Measurements from ENCODE around the gene NFATC2. TPM values are rescaled to one million over a fixed set of nuclear protein-coding genes. Genes with fewer than 3 reads are reported as not detected.

The NFATC2 gene
- total and polyA plus RNA-seq, 2 of the 8 experiments (the other 6 are each of a cell fraction or from before 2014, with no cell fraction given) = 0.27 to 0.91 TPM

GRCh38 chr20:51383891-51384510, 158.5 kb downstream of the NFATC2 start:
- Histone ChIP-seq H2BK120ac (replicated peaks; ENCODE audit: low read depth, low read length) (no peak overlapping the region), H3K27me3 (replicated peaks in 1 of 4; ENCODE audit: control insufficient read depth in 3 of 4, extremely low read depth in 1 of 4, insufficient read depth in 3 of 4, low read length in 3 of 4) (no peaks in the 10 kb centered on the region; a peak in 1 of 7 replicates), H4K5ac (ENCODE audit: insufficient read length, low read depth, low read length) (no peak overlapping the region), H3K79me1 (ENCODE audit: low read depth, low read length) (no peaks in the 10 kb centered on the region), H3K4me2 (ENCODE audit: insufficient read depth in 1 of 2, low read depth in 2 of 2, low read length in 2 of 2) (no peak overlapping the region), H3K23me2 (ENCODE audit: low read depth, low read length) (no peaks in the 10 kb centered on the region), H4K8ac (ENCODE audit: extremely low read depth, insufficient read depth, low read length) (no peak overlapping the region), H3K18ac (ENCODE audit: extremely low read depth, low read length) (no peak overlapping the region), H2AFZ (ENCODE audit: low read length) (no peak overlapping the region), H3K27ac (ENCODE audit: low read depth, low read length) (no peak overlapping the region), H3K9ac (replicated peaks in 1 of 4; ENCODE audit: extremely low read depth in 1 of 4, low read depth in 3 of 4, low read length in 3 of 4) (no peak overlapping the region), H3K56ac (replicated peaks; ENCODE audit: insufficient read length, low read depth, low read length) (no peak overlapping the region), H2BK15ac (ENCODE audit: low read length) (no peak overlapping the region), H3K79me2 (ENCODE audit: control insufficient read depth in 1 of 2, insufficient read depth in 2 of 2, low read length in 2 of 2) (no peaks in the 10 kb centered on the region), H3K14ac (ENCODE audit: insufficient read length) (no peak overlapping the region), H3K4ac (replicated peaks; ENCODE audit: insufficient read length, low read depth, low read length) (no peak overlapping the region), H2BK20ac (ENCODE audit: low read length) (no peak overlapping the region), H2AK5ac (ENCODE audit: low read depth, low read length) (peak overlapping the region; percentile 28; the same call in 1 of the 2 replicates), H3K4me1 (replicated peaks in 1 of 4; ENCODE audit: control insufficient read depth in 3 of 4, insufficient read depth in 4 of 4, low read length in 3 of 4) (peaks cover 2 to 13% (median 7%) of the 10 kb centered on the region in 4 experiments; a peak in 6 of 7 replicates), H3K23ac (ENCODE audit: insufficient read length) (no peak overlapping the region), H3K9me3 (ENCODE audit: insufficient read depth in 2 of 2, low read depth in 1 of 2, low read length in 1 of 2) (no peaks in the 10 kb centered on the region), H4K91ac (replicated peaks; ENCODE audit: insufficient read length, low read length) (no peak overlapping the region), H2BK5ac (ENCODE audit: low read depth, low read length) (no peak overlapping the region), H4K20me1 (replicated peaks in 1 of 2; ENCODE audit: control insufficient read depth in 1 of 2, insufficient read depth in 2 of 2, low read length in 2 of 2) (no peaks in the 10 kb centered on the region), H3K36me3 (ENCODE audit: control insufficient read depth in 2 of 4, insufficient read depth in 4 of 4, low read length in 3 of 4) (no peaks in the 10 kb centered on the region), H3K4me3 (ENCODE audit: extremely low read depth in 1 of 4, insufficient read depth in 2 of 4, low read depth in 3 of 4, low read length in 4 of 4) (no peak overlapping the region), H2BK12ac (ENCODE audit: low read depth, low read length) (0 out of 2 replicates have a peak overlapping the region, but pooled peaks have one; percentile 17)
- DNase-seq (ENCODE audit: low read depth in 1 of 2, low spot score in 2 of 2) = no peak
- ChIA-PET CTCF (ENCODE audit: partially characterized antibody) (interaction anchor here (1.1 to 2.7 kb wide), 5 partner anchors 9 to 160 kb away, joined by 3 to 18 read pairs (median 4); no protein-coding TSS in a partner anchor), POLR2A (ENCODE audit: partially characterized antibody) (no interaction called here)
- WGBS, 2 experiments (ENCODE audit: extremely low coverage in 1 of 2, insufficient coverage in 1 of 2, insufficient read length in 1 of 2, insufficient replicate concordance in 2 of 2, low coverage in 1 of 2, low lambda C conversion rate in 2 of 2, missing lambda C conversion rate in 1 of 2) = 91% methylated on average over 11 of the region's 11 CpGs; no CpG with 5 or more reads in 1 of the 2 experiments
- FAIRE-seq = no peak
- no peak for TF ChIP-seq SRF (IDR thresholded peaks at IDR 0.05; ENCODE audit: low read depth, low read length)
- TF ChIP-seq BCL11A (IDR thresholded peaks at IDR 0.05; ENCODE audit: low read depth in 2 of 2, low read length in 2 of 2) = no peak
- no peak for TF ChIP-seq RFX5 (IDR thresholded peaks at IDR 0.05; ENCODE audit: borderline replicate concordance, low read depth, low read length)
- no peak for TF ChIP-seq POU5F1 (IDR thresholded peaks at IDR 0.05; ENCODE audit: low read depth, low read length)
- no peak for TF ChIP-seq KDM4A (IDR thresholded peaks at IDR 0.05; ENCODE audit: low read depth, low read length, severe bottlenecking)
- no peak for TF ChIP-seq GABPA (IDR thresholded peaks at IDR 0.05; ENCODE audit: borderline replicate concordance, insufficient read depth, low read length)
- no peak for TF ChIP-seq SP1 (IDR thresholded peaks at IDR 0.05; ENCODE audit: low read depth, low read length)
- TF ChIP-seq, protein P1, sequence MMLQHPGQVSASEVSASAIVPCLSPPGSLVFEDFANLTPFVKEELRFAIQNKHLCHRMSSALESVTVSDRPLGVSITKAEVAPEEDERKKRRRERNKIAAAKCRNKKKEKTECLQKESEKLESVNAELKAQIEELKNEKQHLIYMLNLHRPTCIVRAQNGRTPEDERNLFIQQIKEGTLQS (IDR thresholded peaks at IDR 0.05; ENCODE audit: insufficient read depth, low read depth, low read length) = no peak
- no peak for TF ChIP-seq SUZ12 (IDR thresholded peaks at IDR 0.05; ENCODE audit: low read length)
- no peak for TF ChIP-seq POLR2A (IDR thresholded peaks at IDR 0.05; ENCODE audit: control extremely low read depth in 1 of 2, low read depth in 2 of 2, low read length in 2 of 2)
- no peak for TF ChIP-seq ATF2 (IDR thresholded peaks at IDR 0.05; ENCODE audit: low read length)
